ENCODE results near the gene G6PD. TPM values are rescaled to one million over a fixed set of nuclear protein-coding genes. Genes with fewer than 3 reads are reported as not detected.

Gene G6PD
- total RNA-seq, 1 donor from 2014 or later, result 52.3 TPM

DNA sequence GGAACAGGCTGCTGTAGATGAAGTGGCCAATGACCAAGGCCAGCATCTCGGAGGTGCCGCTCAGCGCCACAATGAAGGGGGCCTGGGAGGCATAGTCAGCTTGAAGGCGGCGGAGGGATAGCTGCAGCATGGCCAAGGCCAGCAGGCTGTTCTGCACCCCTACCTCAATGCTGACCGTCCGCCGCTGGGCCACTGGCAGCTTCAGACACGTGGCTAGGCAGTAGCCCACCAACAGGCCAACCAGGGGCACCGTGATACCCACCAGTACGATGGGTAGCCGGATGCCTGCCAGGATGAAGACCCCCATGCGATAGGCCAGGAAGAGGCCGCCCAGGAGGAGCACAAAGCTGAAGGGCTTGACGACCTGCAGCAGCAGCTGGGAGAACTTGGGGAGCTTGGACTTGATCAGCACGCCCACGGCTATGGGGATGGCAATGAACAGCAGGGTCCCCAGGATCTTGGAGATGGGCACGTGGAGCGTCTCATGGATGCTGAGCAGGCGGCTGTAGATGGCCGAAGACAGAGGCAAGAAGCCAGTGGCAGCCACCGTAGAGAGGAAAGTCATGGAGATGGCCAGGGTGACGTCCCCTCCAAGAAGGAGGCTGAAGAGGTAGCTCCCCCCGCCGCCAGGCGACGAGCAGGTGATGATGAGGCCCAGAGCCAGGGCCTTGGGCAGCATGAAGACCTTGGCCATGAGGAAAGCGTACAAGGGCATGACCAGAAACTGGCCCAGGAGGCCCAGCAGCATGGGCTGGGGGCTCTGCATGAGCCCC, 58.9 kb downstream of the G6PD start:
- no peak for DNase-seq (ENCODE audit: low spot score)

DNA sequence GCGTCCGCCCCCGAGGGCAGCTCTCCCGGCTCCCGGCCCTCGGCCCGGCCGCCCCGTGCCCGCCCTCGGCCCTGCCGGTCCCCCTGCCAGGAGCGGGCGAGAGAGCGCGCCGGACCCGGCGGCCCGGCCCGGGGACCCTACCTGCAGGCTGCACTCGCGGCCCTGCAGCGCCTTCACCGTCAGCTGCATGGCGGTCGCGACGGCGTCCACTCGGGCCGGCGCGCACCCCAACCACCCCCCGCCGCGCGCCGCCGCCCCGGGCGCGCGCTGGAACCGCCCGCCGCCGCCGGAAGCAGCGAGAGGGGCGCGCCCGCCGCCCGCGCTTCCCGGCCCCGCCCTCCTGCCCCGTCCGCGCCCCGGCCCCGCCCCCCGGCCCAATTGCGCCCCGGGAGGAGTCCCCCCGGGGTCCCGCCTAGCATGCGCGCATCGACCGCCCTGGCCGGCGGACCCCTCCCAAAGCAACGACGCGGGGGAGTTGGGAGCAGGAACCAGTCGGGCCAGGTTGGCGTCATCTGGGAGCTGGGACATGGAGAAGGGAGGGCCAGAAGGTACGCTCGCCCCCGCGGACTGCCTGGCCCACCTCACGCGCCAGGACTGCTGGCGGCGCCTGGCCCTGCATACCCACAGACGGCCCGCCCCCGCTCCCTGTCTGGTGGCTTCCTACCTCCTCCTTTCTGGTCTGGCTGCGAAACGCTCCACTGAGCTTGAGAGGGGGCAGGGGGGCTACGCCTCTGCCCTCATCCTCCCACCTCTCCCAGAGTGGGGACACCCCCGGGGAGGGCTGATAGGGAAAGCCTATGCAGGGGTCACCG, 60.0 kb downstream of the G6PD start, which contains the start of gene UBL4A:
Gene UBL4A (minus strand): TSS at position 220 of the 812 bp plus-strand sequence. CDS start 31 bp downstream, at position 189.
- peak; percentile 70 for DNase-seq (ENCODE audit: low spot score)

DNA sequence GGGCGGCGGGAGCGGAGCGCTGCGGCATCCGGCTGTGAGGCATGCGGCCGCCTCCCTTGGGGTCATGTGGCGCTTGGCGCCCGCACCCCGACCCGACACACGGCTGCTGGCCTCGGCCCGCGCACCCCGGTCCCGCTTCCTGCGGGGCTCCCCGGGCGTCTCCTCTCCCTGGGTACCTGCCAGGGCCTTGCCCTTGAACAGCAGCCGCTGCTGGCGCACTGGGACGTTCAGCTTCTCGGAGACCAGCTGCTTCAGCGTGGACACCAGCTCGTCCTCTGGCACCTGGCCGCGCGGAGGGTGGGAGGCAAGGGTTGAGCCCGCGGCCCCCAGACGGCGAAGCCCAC, 60.6 kb downstream of the G6PD start:
- DNase-seq (ENCODE audit: low spot score), result no peak

DNA sequence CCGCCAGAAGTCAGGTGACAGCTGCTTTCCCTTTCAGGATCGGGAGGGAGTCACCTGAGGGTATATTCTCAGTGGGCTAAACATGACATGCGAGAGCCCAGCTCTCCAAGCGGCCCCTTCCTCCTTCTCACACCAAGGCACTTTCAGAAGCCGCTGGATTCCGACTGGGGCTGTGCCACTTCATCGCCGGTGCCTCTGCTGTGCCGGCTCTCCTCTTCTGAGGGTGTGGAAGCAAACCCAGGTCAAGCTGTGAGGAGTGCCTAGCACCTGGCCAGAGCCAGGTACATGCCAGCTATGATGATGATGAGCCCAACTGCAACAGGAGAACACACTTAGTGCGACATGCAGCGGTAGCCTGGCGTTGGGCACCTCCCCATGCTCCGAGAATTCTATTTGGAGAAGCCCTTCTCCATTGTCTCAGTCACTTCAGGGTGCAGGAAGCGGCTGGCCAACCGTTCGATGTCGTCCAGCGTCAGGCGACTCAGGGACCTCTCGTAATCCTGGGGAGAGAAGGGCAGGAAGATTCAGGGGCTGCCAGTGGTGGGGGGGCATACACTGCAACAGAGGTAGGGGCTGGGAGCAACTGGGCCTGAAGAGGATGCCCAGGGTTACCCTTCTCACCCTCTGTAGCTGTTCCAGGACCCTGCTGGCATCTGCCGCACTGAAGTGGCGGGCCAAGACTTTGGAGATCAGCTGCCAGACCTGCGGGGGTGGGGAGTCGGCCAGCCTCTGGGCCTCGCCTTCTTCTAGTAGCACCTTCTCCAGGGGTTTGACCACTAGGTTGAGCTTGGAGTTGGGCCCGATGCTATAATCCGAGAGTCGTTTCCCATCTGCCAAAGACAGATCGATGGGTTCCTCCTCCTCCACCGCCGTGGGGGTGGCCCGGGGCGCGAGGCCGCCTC, 61.2 kb downstream of the G6PD start:
- no peak for DNase-seq (ENCODE audit: low spot score)

DNA sequence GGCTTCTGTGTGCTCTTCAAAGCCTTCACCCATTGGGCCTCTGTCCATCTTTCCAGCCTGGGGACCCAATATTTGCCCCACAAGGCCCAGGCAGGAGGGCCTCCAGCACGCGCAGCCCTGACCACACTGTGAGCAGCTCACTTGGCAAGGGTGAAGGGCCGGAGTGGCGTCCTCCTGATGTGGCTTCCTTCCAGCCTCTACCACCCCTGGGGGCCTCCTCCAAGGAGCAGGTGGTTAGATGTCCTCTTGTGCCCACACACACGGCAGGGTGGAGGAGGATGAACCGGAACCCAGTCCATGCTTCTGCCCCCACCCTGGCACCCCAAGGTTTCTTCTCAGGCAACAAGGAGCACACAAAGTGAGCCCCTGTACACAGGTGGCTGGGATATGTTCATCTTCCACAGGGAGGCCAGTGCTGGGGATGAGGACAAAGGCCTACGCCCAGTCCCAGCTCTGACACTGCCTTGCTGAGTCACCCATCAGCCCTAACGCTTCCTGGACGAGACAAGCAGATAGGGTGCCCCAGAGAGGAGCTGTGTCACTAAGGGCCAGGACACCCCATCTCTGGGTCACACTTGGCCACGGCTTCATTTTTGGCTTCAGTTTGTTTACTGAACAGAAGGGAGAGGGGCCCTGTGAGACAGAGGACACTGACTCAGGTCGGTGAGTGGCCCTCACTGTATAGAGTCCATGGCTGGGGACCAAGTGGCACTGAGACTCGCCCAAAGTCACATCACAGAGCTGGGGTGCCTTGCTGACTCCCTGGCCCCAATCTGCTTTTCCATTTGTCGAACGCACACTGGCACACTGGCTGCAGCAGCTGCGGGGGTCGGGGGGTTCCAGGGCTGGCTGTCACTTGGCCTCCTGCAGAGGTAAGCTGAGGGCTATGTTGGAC, 62.1 kb downstream of the G6PD start:
- no peak for DNase-seq (ENCODE audit: low spot score)

DNA sequence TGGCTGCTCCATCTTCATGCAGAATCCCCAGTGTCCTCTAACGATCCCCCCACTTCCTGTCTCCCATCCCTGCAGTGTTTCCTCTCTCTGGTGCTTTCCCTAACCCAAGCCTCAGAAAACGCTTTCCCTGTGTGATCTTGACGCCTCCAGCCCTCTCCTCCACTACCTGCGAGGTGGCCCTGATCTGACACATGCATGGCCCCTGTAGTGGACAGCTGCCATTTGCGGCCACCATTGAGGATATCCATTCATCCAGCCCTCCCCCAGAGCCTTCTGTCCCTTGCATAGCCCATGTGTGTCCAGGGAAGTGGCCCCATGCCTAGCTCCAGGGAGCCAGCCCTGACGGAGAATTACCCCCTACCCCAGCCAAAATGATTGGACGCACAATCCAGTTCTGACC, 63.3 kb downstream of the G6PD start:
- no peak for DNase-seq (ENCODE audit: low spot score)

DNA sequence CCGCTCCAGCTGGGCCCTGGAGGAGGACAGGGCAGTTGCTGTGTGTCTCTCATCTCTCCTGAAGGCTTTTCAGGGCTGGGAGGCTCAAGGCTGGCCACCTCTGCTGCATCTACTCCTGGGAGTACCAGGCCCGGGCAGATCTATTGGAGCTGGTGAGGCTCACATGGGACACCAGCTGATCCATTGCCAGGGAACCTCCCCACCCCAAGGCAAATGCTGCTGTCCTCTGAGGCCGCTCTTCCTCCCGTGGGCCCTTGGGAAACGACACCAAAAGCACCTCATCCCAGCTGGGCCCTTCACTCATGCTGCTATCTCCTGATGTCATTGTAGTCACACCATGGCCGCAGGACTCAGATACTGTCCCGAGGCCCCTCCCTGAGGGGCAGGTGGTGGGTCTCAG, 63.9 kb downstream of the G6PD start:
- DNase-seq (ENCODE audit: low spot score), result no peak

DNA sequence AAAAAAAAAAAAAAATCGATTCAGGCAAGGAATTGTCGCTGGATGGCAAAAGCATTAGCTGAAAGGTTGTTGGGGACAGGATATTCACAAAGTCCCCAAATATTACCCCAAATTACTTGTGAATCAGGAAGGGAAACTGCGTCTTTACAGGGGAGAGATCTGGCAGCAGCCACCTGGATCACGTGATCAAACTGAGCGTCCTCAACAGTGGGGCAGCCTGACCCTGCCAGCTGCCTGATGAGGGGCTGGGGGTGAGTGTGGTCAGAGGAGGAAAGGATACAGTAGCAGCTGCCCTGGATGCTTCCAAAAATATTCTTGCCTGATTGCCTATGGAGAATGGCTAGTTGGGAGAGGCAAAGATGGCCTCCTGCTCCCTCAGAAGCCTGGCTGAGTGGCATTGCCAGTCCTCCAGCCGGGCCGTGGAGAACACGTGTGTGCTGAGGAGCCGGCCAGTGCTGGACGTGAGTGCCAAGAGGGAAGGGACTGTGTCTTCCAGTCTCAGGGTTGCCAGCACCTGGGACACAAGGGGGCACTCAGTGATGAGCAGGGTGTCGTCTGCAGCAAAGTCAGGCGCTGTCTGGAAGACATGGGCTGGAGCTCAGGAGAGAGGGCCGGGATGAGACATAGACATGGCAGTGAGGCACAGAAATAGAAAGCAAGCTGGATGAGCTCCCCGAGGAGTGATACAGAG, 64.6 kb downstream of the G6PD start:
- DNase-seq (ENCODE audit: low spot score), result no peak

Other genes starting within 250 kb of the G6PD start
- 2,361 TPM for gene FLNA, start 172.2 kb downstream of the G6PD start, total RNA-seq
- 80.4 TPM for gene EMD, start 167.6 kb downstream of the G6PD start, total RNA-seq
- 3,238 TPM for gene RPL10, start 148.5 kb downstream of the G6PD start, total RNA-seq
- 27.0 TPM for gene DNASE1L1, start 137.6 kb downstream of the G6PD start, total RNA-seq
- gene TAFAZZIN, start 135.3 kb downstream of the G6PD start, total RNA-seq, result 49.5 TPM
- 120 TPM for gene ATP6AP1, start 118.2 kb downstream of the G6PD start, total RNA-seq
- 126 TPM for gene GDI1, start 109.7 kb downstream of the G6PD start, total RNA-seq
- 48.6 TPM for gene FAM50A, start 102.7 kb downstream of the G6PD start, total RNA-seq
- 54.0 TPM for gene PLXNA3, start 88.6 kb downstream of the G6PD start, total RNA-seq
- 17.5 TPM for gene LAGE3, start 67.6 kb downstream of the G6PD start, total RNA-seq
- 20.4 TPM for gene UBL4A, start 60.2 kb downstream of the G6PD start, total RNA-seq
- 23.4 TPM for gene SLC10A3, start 56.2 kb downstream of the G6PD start, total RNA-seq
- gene FAM3A, start 30.6 kb downstream of the G6PD start, total RNA-seq, result 46.3 TPM
- 28.5 TPM for gene IKBKG, start 774 bp upstream of the G6PD start, total RNA-seq
- gene CTAG1A, start 38.3 kb upstream of the G6PD start, total RNA-seq, result not detected
- not detected for gene CTAG1B, start 72.4 kb upstream of the G6PD start, total RNA-seq
- not detected for gene CTAG2, start 106.7 kb upstream of the G6PD start, total RNA-seq
- gene GAB3, start 204.2 kb upstream of the G6PD start, total RNA-seq, result 4.2 TPM
- 73.8 TPM for gene DKC1, start 216.0 kb upstream of the G6PD start, total RNA-seq